ELF-1 (cell line): ENCODE measurements around the gene CYGB.
"Not testable (repeated sequence)": the region's sequence is repeated elsewhere in the genome, so short reads cannot be mapped to it uniquely, and the experiment has no call there.

ENCODE experiments used
- DNase-seq: peaks from one replicate; pipeline ENCODE4 v3.0.0-alpha.2; 2016; ENCODE audit warnings: low read depth, low spot score

CYGB gene

GRCh38 chr17:76524598-76525512 lies 12.7 kb downstream of the CYGB start:
- no peak for DNase-seq

- DNase-seq: peak; percentile 91
These were observed 14.1 kb downstream of the CYGB start for GRCh38 chr17:76523084-76524037.

GRCh38 chr17:76521683-76522082 lies 15.8 kb downstream of the CYGB start:
- DNase-seq: not testable (repeated sequence)

GRCh38 chr17:76521262-76521661 lies 16.2 kb downstream of the CYGB start:
- DNase-seq: no peak

- DNase-seq: no peak
These were observed 18.2 kb downstream of the CYGB start for GRCh38 chr17:76519048-76519966.

GRCh38 chr17:76517638-76518038 lies 19.9 kb downstream of the CYGB start:
- DNase-seq: no peak

GRCh38 chr17:76515274-76515949 lies 22.1 kb downstream of the CYGB start:
- DNase-seq: no peak

- not testable (repeated sequence) for DNase-seq
These were observed 23.2 kb downstream of the CYGB start for GRCh38 chr17:76514355-76514754.

- no peak for DNase-seq
These were observed 24.2 kb downstream of the CYGB start for GRCh38 chr17:76513306-76513692.

- DNase-seq: no peak
These were observed 24.9 kb downstream of the CYGB start for GRCh38 chr17:76512366-76513305.

GRCh38 chr17:76511668-76512365 lies 25.7 kb downstream of the CYGB start:
- no peak for DNase-seq

GRCh38 chr17:76510831-76511244 lies 26.7 kb downstream of the CYGB start:
- no peak for DNase-seq

GRCh38 chr17:76508472-76509063 lies 28.9 kb downstream of the CYGB start:
- not testable (repeated sequence) for DNase-seq

- peak; percentile 91 for DNase-seq
These were observed 30.8 kb downstream of the CYGB start for GRCh38 chr17:76506408-76507345.

- no peak for DNase-seq
These were observed 33.4 kb downstream of the CYGB start for GRCh38 chr17:76504117-76504516.

- DNase-seq: no peak
These were observed 34.9 kb downstream of the CYGB start for GRCh38 chr17:76502341-76503211.
